ENCODE measurements around the gene PLA2R1.

Gene PLA2R1

GRCh38 chr2:160033732-160034392 lies 28.6 kb downstream of the PLA2R1 start:
- no peak for DNase-seq (ENCODE audit: low read depth in 3 of 3)

- no peak for DNase-seq (ENCODE audit: low read depth in 3 of 3)
Measured at GRCh38 chr2:160029270-160029628, 33.2 kb downstream of the PLA2R1 start.

GRCh38 chr2:160028431-160029269 lies 33.8 kb downstream of the PLA2R1 start:
- no peak for DNase-seq (ENCODE audit: low read depth in 3 of 3)

GRCh38 chr2:160022162-160022561 lies 40.3 kb downstream of the PLA2R1 start:
- DNase-seq (ENCODE audit: low read depth in 3 of 3) = no peak

GRCh38 chr2:160019374-160020090 lies 42.9 kb downstream of the PLA2R1 start:
- DNase-seq (ENCODE audit: low read depth in 3 of 3) = no peak

- no peak for DNase-seq (ENCODE audit: low read depth in 3 of 3)
Measured at GRCh38 chr2:160015746-160016145, 46.7 kb downstream of the PLA2R1 start.

GRCh38 chr2:160014227-160014626 lies 48.2 kb downstream of the PLA2R1 start:
- DNase-seq (ENCODE audit: low read depth in 3 of 3) = no peak

- DNase-seq (ENCODE audit: low read depth in 3 of 3) = no peak
Measured at GRCh38 chr2:160010361-160011145, 51.9 kb downstream of the PLA2R1 start.

- DNase-seq (ENCODE audit: low read depth in 3 of 3) = no peak
Measured at GRCh38 chr2:160007111-160007510, 55.3 kb downstream of the PLA2R1 start.

GRCh38 chr2:160006475-160006874 lies 55.9 kb downstream of the PLA2R1 start:
- DNase-seq (ENCODE audit: low read depth in 3 of 3) = no peak

GRCh38 chr2:160005908-160006307 lies 56.5 kb downstream of the PLA2R1 start:
- DNase-seq (ENCODE audit: low read depth in 3 of 3) = no peak

- DNase-seq (ENCODE audit: low read depth in 3 of 3) = no peak
Measured at GRCh38 chr2:160005476-160005875, 56.9 kb downstream of the PLA2R1 start.

- no peak for DNase-seq (ENCODE audit: low read depth in 3 of 3)
Measured at GRCh38 chr2:159998961-159999360, 63.5 kb downstream of the PLA2R1 start.

- DNase-seq (ENCODE audit: low read depth in 3 of 3) = no peak
Measured at GRCh38 chr2:159998243-159998642, 64.2 kb downstream of the PLA2R1 start.

GRCh38 chr2:159996792-159997546 lies 65.4 kb downstream of the PLA2R1 start:
- no peak for DNase-seq (ENCODE audit: low read depth in 3 of 3)

- no peak for DNase-seq (ENCODE audit: low read depth in 3 of 3)
Measured at GRCh38 chr2:159995038-159995437, 67.4 kb downstream of the PLA2R1 start.

- no peak for DNase-seq (ENCODE audit: low read depth in 3 of 3)
Measured at GRCh38 chr2:159989249-159989648, 73.2 kb downstream of the PLA2R1 start.

GRCh38 chr2:159988412-159988970 lies 73.9 kb downstream of the PLA2R1 start:
- DNase-seq (ENCODE audit: low read depth in 3 of 3) = no peak

- DNase-seq (ENCODE audit: low read depth in 3 of 3) = no peak
Measured at GRCh38 chr2:159987181-159987580, 75.2 kb downstream of the PLA2R1 start.

- DNase-seq (ENCODE audit: low read depth in 3 of 3) = no peak
Measured at GRCh38 chr2:159985656-159986055, 76.8 kb downstream of the PLA2R1 start.

GRCh38 chr2:159984034-159984433 lies 78.4 kb downstream of the PLA2R1 start:
- no peak for DNase-seq (ENCODE audit: low read depth in 3 of 3)
